Cerebellar cortex (tissue), 1 donor: Measurements from ENCODE around the gene ZNF474.

Experiments
- DNase-seq: peaks from one replicate; pipeline ENCODE4 v3.0.0-alpha.2; 2015; ENCODE audit warnings: low spot score

Gene ZNF474

DNA sequence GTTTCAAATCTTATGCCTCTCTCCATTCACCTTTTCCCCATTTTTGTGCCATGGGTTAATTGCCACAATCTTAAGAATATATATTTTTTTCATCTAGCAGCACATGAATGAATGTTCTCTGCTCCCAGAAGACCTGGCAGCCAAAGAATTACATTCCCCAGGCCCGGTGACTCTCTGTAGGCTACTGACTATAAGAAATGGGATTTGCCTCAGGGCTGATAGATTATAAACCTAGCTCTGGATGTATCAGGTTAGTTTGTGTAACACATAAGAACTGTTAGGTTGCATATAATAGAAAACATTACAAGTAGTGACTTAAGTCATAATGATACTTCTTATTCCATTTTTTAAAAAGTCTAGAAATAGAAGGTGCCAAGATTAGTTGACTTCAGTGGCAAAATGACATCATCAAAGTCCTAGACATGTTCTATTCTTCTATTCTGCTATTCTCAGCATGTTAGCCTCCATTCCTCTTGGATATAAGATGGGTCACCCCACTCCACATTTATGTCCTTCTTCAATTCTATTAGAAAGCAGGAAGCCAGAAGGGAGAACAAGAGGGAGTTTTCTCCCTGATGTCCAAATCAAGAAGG lies 10.9 kb upstream of the ZNF474 start:
- no peak for DNase-seq

DNA sequence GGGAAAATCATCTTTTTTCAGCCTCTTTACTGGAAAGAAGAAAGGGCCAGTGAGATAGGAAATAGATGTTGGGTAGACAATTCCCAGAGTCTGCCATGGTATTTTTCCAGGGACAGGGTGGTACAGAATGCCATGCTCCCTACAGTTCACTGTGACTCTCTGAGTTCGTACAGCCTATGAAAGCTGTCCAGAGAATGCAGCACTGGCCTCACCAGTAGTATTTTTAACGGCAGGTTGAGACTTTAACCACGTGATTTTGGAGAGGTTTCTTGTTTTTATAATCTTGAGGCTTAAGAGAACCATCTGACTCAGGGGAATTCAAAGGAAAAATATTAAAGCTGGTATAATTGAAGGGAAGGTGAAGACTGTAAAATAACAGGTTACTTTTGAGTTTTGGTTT lies 10.1 kb upstream of the ZNF474 start:
- DNase-seq = no peak

DNA sequence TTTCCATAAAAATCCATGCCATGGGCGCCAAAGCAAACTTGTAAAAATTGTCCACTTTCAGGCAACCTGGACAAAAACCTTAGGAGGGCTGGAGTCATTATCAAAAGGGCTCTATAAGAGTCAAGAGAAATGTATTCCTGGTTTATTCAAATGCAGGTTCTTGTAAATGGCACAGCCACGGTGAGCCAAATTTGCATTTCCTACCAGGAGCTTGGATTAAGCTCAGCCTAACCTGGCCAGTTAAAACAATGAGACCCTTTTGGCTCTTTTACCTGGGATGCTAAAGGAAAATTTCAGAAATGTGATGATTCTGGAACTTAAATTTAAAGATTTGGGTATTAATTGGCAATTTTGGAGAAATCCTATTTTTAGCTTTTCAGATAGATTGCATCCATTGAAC lies 8.9 kb upstream of the ZNF474 start:
- no peak for DNase-seq

DNA sequence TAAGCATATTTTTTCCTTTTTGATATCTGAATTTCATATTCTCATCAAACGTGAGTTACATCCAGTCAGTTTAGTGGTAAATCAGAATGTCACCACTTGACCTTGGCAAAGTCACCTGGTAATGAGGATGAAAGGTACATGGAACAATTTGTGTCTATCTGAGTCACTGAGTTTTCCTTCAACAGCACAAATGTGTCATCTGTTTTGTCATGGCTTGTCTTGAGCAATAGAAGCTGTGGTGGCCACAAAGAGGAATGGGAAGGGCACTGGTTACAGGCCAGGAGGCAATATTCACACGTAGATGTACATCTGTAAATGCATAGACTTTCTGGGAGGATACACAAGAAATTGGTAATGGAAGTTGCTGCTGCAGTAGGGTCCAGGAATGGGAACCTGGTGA lies 8.4 kb upstream of the ZNF474 start:
- no peak for DNase-seq

DNA sequence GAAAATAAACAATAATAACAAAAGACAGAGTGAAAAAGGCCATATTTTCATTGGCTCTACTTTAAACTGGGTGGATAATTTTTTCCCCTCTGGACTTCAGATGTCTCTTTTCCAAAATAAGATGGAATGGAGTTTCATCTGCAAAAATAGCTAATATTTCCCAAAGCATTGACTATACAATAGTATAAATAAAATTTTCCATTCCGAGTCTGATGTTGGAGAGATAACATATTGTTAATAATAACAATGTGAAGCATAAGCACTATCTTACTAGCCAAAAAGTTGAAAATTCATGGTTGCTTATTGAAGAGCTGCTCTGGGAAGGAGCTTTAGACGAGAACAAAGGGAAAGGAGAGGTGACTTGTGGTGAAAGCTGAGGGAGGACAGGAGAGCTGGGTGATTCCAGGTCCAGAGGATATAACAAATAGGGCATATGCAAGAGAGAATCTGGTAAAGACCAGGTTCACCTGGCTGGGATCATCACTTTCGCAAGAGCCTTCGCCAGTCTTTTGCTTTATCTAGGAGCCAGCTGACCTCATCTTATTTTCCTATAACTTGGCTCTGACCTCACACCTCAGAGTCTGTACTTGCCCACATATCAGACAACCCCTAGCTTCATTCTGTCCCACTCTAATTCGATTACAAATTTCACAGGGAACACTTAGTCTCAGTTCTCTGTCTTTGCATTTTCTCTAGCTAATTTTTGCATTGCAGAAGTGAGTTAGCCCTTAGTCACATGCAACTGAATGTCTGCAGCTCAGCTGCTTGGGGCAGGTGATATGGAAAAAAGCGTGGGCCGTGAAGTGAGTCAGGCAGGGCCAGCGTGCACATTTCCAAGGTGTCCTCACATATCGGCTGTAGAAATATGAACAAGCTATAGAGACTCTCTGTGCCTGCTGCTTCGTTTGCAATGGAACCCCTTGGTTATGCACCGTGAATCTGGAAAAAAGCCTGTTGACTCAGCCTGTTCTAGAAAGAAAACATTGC lies 7.6 kb upstream of the ZNF474 start:
- no peak for DNase-seq

DNA sequence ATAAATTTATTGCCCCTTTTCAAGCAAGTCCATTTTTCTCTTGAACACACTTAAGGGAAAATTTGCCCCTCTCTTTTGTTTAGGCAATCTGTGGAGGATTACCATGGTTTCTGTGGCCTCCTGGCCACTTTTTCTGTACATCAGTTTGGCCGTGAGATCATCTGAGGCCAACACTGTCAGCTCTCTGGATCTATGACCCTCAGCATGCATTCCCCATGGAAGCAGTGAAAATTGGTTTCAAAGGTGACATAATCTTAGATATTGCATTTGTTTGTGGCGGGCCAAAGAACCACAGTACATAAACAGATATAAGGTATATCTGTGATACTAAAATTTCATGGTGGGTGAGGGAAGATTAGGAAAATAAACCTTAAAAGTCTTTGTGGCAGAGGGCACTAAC lies 4.6 kb upstream of the ZNF474 start:
- no peak for DNase-seq

DNA sequence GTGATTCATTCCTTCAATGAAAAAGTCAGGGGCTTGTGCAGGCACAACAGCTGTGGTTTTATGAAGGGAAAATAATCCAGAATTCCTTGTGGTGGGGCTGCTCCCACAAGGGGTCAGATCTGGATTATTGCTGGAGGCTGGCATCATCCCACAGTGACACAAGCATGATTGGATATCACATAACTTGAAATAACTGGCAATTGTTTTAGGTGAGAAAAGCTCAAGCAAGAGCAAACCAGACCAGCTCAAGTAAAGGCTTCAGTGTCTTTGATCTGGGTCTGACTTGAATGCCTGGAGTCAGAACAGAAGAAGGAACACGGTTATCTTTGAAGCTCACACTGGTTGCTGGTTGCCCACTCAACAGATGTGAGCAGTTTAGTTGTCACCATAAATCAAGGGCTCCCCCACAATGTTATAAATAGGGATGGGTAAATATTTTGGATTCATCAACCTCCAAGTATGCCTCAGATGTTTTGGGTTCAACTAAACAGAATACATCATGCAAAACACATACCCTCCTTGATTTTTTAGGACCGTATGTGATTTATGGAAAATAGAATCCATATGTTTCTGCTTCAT lies 3.1 kb upstream of the ZNF474 start:
- no peak for DNase-seq

DNA sequence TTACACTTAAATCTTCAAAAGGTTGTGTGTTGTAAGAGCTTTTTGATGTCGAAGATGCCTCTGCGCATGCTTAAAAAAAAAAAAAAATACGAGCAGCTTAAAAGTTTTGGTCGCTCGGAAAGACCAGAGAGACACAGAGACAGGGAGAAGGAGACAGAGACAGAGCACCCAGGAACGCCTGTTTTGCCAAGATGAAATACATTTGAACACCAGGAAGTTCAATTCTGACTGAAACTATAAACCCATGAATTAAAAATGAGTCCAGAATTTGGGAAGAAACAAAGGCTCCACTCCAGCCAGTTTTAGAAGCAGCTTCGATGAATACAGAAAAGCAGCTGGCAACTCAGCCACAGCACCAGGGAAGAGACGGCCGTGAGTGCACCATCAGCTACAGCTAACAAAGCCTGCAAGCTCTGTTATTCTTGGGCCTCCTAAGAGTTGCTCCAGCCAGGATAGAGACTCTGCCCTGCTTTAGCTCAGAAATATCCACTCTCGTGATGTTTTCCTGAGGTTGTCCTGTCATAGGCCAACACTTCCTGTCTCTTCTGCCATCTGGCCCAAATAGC lies 2.5 kb upstream of the ZNF474 start:
- DNase-seq = no peak

DNA sequence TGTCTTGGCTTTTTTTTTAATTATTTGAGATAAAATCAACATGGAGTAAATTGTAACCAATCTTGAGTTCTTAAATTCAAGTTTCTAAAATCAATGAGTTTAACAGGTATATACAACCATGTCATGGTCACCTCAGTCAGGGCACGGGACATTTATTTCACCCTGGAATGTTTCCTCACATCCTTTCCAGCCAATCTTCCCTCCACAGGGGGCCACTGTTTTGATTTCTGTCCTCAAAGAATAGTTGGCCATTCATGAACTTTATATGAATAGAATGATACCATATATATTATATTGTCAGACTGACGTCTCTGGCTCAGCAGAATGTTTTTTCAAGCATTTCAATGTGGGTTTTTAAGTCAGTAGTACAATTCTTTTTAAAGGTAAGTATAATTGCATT lies 806 bp downstream of the ZNF474 start:
- DNase-seq = no peak

DNA sequence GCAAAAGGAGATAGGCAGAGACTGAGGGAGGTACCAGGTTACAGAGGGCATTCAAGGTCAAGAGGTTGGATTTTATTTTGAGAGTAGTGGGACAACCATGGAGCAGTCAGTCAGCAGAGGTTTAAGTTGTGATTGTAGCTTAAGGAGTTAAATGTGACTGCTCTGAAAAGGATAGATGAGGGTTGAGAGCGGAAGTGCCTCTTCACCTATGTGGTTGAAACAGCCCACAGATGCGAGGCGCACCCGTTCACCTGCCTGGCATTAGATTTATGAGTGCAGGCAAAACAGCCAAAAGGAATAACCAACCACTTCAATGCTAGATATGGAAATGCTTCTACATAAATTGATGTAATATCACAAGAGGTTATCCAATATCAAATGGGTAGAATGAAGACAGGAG lies 8.4 kb downstream of the ZNF474 start:
- DNase-seq = no peak

DNA sequence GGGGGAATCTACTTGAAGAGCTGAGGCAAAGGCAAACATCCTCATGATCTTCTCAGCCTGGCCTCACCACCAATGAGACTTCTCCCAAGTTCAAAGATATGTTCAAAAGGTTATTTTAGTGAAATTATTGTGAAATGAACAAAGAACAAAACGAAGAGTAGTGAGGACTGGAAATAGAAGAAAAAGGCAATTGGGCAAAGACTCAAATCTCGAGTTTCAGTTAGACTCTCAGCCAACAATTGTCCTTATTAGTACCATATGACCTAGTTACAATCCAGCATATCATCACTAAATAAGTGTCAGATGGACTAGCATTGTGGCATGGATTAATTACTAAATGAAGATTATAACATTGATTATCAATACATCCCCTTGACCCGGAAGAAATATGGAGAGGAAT lies 9.0 kb downstream of the ZNF474 start:
- DNase-seq = no peak

DNA sequence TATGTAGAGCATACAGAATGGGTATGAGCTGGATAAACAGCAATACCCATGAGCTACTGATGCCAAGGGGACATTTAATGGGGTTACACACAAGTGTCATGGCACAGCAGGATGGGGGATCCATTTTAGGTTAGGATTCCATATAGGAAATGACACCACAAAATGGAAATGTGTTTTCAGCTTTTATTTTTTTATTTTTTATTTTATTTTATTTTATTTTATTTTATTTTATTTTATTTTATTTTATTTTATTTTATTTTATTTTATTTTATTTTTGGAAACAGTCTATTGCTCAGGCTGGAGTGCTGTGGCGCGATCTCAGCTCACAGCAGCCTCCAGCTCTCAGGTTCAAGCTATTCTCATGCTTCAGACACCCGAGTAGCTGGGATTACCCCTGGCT lies 11.6 kb downstream of the ZNF474 start:
- no peak for DNase-seq

DNA sequence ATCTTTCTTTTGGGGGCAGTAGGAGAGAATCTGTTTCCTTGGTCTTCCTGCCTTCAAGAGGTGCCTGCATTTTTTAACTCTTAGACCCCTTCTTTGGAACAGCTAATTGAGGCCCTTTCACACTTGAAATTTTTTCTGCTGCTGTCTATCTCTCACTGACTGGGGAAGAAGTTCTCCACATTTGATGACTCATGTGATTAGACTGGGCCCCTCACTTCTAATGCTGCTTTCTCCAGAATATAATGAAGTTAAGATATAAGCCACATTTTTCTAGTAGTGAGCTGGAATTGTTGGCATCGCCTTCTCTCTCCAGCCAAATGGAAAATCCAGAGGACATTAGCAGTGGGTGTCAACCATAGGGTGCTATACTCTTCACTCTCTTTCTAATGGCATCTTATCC lies 12.4 kb downstream of the ZNF474 start:
- DNase-seq = no peak

DNA sequence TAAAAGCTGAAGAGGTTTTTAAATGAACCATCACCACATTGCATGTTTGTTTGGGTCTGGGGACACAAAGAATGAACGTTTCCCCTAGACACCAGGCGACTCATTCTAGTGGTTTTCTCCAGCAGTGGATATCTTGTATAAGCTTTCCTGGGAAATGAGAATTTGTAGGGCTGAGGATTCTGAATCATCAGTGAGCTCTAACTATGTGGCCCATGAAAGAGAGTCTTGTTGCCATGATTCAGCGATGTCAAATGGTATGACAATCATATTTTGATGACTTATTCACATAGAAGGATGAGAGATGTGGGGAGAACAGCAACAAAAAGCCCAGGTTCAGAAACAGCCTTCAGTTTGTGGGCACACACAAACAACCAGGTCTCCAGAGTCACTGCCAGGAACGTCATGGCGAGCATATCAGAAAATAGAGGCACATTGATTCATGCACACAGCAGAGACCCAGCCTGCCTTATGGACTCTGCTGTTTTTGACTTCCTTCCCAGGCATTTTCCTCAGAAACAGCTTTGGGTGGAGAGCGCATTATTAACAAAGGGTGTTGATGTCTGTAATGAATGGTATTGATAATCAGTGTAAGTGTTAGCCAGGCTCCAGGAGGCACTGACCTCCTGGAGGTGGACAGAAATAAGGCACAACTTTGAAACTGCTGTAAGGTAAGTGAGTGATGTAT lies 13.3 kb downstream of the ZNF474 start:
- no peak for DNase-seq

DNA sequence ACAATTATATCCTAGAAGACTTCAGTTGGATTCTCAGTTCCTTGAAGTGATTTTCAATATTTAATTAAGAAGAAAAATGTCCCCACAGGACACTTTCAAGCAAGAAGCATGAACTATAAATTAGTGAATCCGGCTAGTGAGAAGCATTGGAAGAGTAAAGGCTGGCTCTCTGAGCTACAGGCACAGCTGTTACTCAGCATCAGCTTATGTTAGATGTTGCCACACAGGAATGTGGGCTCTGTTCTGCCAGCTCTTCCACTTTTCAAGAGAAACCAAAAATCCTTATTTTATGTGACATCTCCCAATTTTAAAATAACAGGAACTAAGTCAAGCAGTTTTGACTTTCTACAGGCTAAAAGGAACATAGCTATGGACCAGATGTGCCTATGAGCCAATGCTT lies 14.9 kb downstream of the ZNF474 start:
- DNase-seq = no peak

DNA sequence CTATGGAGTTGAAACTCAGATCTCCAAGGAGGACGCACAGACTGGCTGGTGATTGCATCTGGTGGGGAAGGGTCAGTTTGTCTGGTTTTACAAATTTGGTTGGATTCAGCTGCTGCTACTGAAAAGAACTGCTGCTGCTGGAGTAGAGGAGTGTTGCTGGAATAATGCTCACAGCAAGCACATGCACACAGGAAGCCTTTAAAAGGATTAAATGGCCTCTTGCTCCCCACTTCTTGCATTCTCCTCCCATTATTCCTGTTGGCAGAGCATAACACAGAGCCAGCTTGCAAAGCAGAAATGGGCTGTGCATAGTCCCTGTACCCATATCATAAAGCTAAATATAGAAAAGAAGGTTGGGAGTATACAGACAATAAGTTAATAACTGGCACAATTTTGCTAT lies 16.6 kb downstream of the ZNF474 start:
- no peak for DNase-seq

DNA sequence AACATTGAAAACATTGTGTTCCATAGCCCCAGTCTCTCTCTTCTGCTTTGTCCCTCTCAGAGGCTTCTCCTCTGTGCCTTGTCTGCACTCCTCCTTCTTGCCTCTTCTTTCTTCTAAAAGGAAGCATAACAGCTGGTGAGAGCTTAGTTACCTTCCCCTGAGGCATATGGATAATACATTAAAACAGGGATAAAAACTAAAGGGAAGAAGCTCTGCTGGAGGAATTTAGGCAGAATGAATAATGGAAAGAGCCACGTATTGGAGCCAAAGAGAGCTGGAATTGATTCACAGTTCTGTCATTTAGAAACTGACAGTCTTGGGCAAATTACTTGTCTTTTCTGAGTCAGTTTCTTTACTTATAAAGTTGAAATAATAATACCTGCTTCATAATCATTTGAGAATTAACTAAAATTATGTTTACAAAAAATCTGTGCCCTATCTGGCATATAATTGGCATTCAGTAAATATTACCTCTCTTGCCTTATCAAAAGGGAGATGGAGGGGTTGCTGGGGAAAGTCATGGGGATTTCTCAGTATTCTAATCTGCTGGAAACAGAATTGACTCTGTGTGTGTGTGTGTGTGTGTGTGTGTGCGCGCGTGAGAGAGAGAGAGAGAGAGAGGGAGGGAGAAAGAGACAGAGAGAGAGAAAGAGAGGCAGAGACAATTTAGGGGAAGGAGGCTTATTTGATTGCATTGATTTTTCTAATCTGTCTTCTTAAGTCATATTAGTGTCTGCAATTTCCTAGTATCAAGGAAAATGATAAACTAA lies 20.2 kb downstream of the ZNF474 start:
- no peak for DNase-seq

DNA sequence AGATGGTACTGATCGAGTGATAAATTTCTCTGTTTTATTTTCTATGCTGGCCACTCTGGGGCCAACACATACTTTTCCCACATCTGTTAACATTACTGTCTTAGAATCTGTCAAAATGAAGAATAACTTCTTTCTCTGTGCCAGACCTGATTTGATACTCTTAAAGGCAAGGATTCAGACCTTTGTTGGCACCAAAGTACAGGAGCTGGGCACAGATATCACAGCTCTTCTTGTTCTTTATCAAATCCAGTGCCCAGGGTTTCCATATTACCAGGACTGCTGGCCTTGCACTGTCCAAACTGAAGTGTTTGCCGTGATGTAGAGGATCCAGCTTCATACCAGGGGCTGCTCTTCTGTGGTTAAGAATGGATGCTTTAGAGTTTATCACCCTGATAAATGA lies 20.9 kb downstream of the ZNF474 start:
- DNase-seq = no peak

DNA sequence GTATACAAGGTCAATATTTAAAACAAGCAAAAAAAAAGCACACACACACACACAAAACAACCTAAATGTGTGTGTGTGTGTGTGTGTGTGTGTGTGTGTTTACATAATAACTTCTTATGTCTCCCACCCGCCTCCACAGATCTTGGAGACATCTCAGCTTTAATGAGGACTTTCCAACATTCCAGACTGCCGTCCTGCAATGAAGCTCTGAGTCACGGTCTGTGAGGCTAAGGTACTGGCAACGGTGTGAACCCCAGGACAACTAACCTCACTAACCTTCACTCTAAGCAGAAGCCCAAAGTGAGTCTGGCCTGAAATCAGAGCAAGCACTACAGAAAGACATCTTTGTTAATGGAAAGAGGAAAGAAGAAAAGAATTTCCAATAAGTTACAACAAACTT lies 22.3 kb downstream of the ZNF474 start:
- no peak for DNase-seq

DNA sequence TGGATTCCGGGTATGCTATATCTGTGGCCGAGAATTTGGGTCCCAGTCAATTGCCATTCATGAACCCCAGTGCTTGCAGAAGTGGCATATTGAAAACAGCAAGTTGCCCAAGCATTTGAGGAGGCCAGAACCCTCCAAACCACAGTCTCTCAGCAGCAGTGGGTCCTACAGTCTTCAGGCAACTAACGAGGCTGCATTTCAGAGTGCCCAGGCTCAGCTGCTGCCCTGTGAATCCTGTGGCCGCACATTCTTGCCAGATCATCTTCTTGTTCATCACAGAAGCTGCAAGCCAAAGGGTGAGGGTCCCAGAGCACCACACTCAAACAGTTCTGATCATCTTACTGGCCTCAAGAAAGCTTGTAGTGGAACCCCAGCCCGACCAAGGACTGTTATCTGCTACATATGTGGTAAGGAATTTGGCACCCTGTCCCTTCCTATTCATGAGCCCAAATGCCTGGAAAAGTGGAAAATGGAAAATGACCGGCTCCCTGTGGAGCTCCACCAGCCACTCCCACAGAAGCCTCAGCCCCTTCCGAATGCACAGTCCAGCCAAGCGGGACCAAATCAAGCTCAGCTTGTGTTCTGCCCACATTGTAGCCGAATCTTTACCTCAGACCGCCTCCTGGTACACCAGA lies 23.0 kb downstream of the ZNF474 start:
- DNase-seq = no peak

DNA sequence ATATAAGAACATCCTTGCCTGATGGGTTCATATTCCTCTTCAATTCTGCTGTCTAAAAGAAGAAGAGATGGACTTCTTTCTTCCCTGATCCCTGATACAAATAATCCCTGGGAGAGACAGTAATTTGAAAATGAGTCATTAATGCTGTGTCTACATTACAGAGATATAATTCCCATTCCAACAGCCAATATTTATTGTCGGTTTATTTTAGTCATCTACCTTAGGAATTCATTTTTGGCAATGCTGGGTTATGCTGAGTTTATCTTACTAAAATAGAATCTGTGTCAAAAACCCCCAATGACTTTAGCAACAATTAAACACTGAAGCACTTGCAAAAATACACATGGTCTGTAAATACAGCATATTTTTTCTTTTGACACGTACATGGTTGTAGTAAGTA lies 23.9 kb downstream of the ZNF474 start:
- DNase-seq = no peak
